Upper lobe of left lung (tissue), 4 donors: ENCODE results near the gene EIF4G2.

Source experiments
- CTCF ChIP-seq, 6 experiments: fragments of 450-650 bp in 4 of 6; fragments of 200-600 bp in 2 of 6; sonication (generic) in 2 of 6; IDR thresholded peaks; one replicate each; pipeline ENCODE4 v1.5.1; 2016 to 2019; ENCODE audit warnings: antibody characterized with exemption in 6 of 6
- POLR2A ChIP-seq, 4 donors: fragments of 450-650 bp; IDR thresholded peaks; one replicate each; pipeline ENCODE4 v1.5.1; 2016 to 2017; ENCODE audit warnings: antibody characterized with exemption in 4 of 4, mild to moderate bottlenecking in 2 of 4

- TF ChIP-seq CTCF (IDR thresholded peaks at IDR 0.05) (no peak), POLR2A (IDR thresholded peaks at IDR 0.05) (no peak)
These were observed 9.9 kb upstream of the EIF4G2 start for GRCh38 chr11:10818594-10818993.
